GM15510 (cell line): ENCODE results near the gene LHFPL6.

ENCODE experiments used
- POLR2A ChIP-seq: IDR thresholded peaks from 3 replicates; pipeline ENCODE4 v1.6.1; 2011; ENCODE audit warnings: borderline replicate concordance; ENCODE audit not compliant: insufficient read length; ENCODE audit errors: extremely low read depth

LHFPL6 gene

GRCh38 chr13:39417131-39417530 lies 185.9 kb downstream of the LHFPL6 start:
- no peak for TF ChIP-seq POLR2A

GRCh38 chr13:39415008-39415802 lies 187.8 kb downstream of the LHFPL6 start:
- no peak for TF ChIP-seq POLR2A

GRCh38 chr13:39414339-39414738 lies 188.7 kb downstream of the LHFPL6 start:
- TF ChIP-seq POLR2A: no peak

- TF ChIP-seq POLR2A: no peak
Measured at GRCh38 chr13:39411511-39411910, 191.5 kb downstream of the LHFPL6 start.

GRCh38 chr13:39410964-39411363 lies 192.0 kb downstream of the LHFPL6 start:
- TF ChIP-seq POLR2A: no peak

GRCh38 chr13:39410096-39410901 lies 192.7 kb downstream of the LHFPL6 start:
- TF ChIP-seq POLR2A: no peak

GRCh38 chr13:39408512-39408911 lies 194.5 kb downstream of the LHFPL6 start:
- no peak for TF ChIP-seq POLR2A

- no peak for TF ChIP-seq POLR2A
Measured at GRCh38 chr13:39407786-39408185, 195.2 kb downstream of the LHFPL6 start.

- no peak for TF ChIP-seq POLR2A
Measured at GRCh38 chr13:39407138-39407537, 195.9 kb downstream of the LHFPL6 start.

GRCh38 chr13:39406688-39407087 lies 196.3 kb downstream of the LHFPL6 start:
- no peak for TF ChIP-seq POLR2A

- TF ChIP-seq POLR2A: no peak
Measured at GRCh38 chr13:39405596-39406205, 197.3 kb downstream of the LHFPL6 start.

GRCh38 chr13:39405107-39405506 lies 197.9 kb downstream of the LHFPL6 start:
- TF ChIP-seq POLR2A: no peak

GRCh38 chr13:39403106-39403505 lies 199.9 kb downstream of the LHFPL6 start:
- TF ChIP-seq POLR2A: no peak

- no peak for TF ChIP-seq POLR2A
Measured at GRCh38 chr13:39402221-39402970, 200.6 kb downstream of the LHFPL6 start.

- no peak for TF ChIP-seq POLR2A
Measured at GRCh38 chr13:39401756-39402155, 201.2 kb downstream of the LHFPL6 start.
